ENCODE measurements around the gene MCAM. TPM values are rescaled to one million over a fixed set of nuclear protein-coding genes. Genes with fewer than 3 reads are reported as not detected.
A peak's percentile ranks its signal among the peaks of the same experiment; 100 is the strongest.

MCAM gene
- total RNA-seq, 1 donor from 2014 or later, result 67.1 TPM

- H3K36me3 ChIP-seq, result peaks cover 58% of the 10 kb centered on the region
- DNase-seq, result no peak
- no peaks in the 10 kb centered on the region for H3K9me3 ChIP-seq
- no peak overlapping the region for H3K4me3 ChIP-seq
- intact Hi-C loops (cut with DNase I), result no loop called here
- H3K4me1 ChIP-seq, result no peaks in the 10 kb centered on the region
- TF ChIP-seq CTCF (IDR thresholded peaks at IDR 0.05), result no peak
- no peaks in the 10 kb centered on the region for H3K27me3 ChIP-seq (ENCODE audit: low read depth)
- H3K27ac ChIP-seq, result peak overlapping the region; percentile 18
- ATAC-seq, result no peak
Measured at GRCh38 chr11:119307219-119307618, 9.7 kb downstream of the MCAM start.

- no peaks in the 10 kb centered on the region for H3K27me3 ChIP-seq (ENCODE audit: low read depth)
- intact Hi-C loops (cut with DNase I), result no loop called here
- H3K27ac ChIP-seq, result peak overlapping the region; percentile 18
- H3K4me3 ChIP-seq, result no peak overlapping the region
- H3K9me3 ChIP-seq, result no peaks in the 10 kb centered on the region
- peaks cover 66% of the 10 kb centered on the region for H3K36me3 ChIP-seq
- ATAC-seq (peak; percentile 18 to 28), DNase-seq (no peak)
- no peaks in the 10 kb centered on the region for H3K4me1 ChIP-seq
- TF ChIP-seq CTCF (IDR thresholded peaks at IDR 0.05), result no peak
Measured at GRCh38 chr11:119306373-119306890, 10.5 kb downstream of the MCAM start.

- DNase-seq (no peak), ATAC-seq (no peak)
- no peak for TF ChIP-seq CTCF (IDR thresholded peaks at IDR 0.05)
- no peaks in the 10 kb centered on the region for H3K4me1 ChIP-seq
- no peaks in the 10 kb centered on the region for H3K27me3 ChIP-seq (ENCODE audit: low read depth)
- no peaks in the 10 kb centered on the region for H3K9me3 ChIP-seq
- intact Hi-C loops (cut with DNase I), result no loop called here
- peak overlapping the region; percentile 18 for H3K27ac ChIP-seq
- H3K4me3 ChIP-seq, result no peak overlapping the region
- H3K36me3 ChIP-seq, result peaks cover 69% of the 10 kb centered on the region
Measured at GRCh38 chr11:119305556-119306372, 11.2 kb downstream of the MCAM start.

GRCh38 chr11:119303227-119303718 is 13.7 kb downstream of the MCAM start:
- no peak for DNase-seq
- Histone ChIP-seq H3K4me3 (no peak overlapping the region), H3K9me3 (no peaks in the 10 kb centered on the region), H3K27me3 (ENCODE audit: low read depth) (no peaks in the 10 kb centered on the region), H3K4me1 (no peaks in the 10 kb centered on the region), H3K27ac (no peak overlapping the region), H3K36me3 (peaks cover 74% of the 10 kb centered on the region)
- no peak for ATAC-seq
- no peak for TF ChIP-seq CTCF (IDR thresholded peaks at IDR 0.05)
- intact Hi-C loops (cut with DNase I), result no loop called here

DNA sequence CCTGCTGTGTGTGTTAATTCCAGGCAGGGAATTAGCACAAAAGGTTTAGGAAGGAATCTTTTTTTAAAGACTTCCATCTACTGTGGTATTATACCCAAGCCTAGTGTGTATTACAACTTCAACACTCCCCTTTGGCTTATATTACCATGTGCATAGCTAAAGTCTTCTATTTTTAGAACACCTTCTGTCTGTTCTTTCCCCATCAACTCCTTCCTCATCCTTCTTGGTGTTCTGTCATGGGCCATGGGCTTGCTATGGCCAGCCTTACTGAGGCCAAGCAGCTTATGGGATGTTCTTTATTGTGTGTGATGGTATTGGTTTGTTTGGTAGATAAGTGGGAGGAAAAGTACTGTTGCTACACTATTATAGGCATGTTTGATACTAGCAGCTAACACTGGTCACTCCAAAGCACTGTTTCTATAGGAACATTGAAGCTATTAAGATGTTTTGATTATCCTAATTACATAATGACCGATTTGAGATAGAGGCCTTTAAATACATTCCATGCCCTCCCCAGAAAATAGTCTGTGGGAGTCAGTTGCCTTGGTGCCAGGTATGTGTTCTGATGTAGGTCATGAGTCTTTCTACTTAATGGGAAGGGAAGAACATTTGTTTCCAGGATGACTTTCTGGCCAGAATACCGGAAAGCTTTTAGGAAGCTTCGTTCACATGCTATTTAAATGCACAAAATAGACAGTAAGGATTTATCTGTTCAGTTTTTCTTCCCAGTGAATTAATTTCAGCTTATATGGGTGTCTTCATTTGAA is 16.5 kb downstream of the MCAM start:
- DNase-seq (no peak), ATAC-seq (no peak)
- TF ChIP-seq CTCF (IDR thresholded peaks at IDR 0.05), result no peak
- no peak overlapping the region for H3K27ac ChIP-seq
- no peak overlapping the region for H3K4me3 ChIP-seq
- intact Hi-C loops (cut with DNase I), result no loop called here
- no peaks in the 10 kb centered on the region for H3K27me3 ChIP-seq (ENCODE audit: low read depth)
- no peaks in the 10 kb centered on the region for H3K9me3 ChIP-seq
- H3K4me1 ChIP-seq, result no peaks in the 10 kb centered on the region
- H3K36me3 ChIP-seq, result peaks cover 76% of the 10 kb centered on the region

Data from lower lobe of right lung (tissue), 2 donors.